NCI-H187 (cell line): Measurements from ENCODE around the gene LRP5.
A peak's percentile ranks its signal among the peaks of the same experiment; 100 is the strongest.
"Not testable (repeated sequence)": the region's sequence is repeated elsewhere in the genome, so short reads cannot be mapped to it uniquely, and the experiment has no call there.

Experiments used
- DNase-seq, 2 experiments: peaks; one replicate each; lab custom pipeline; 2025; lab: John Stamatoyannopoulos, UW

LRP5 gene

DNA sequence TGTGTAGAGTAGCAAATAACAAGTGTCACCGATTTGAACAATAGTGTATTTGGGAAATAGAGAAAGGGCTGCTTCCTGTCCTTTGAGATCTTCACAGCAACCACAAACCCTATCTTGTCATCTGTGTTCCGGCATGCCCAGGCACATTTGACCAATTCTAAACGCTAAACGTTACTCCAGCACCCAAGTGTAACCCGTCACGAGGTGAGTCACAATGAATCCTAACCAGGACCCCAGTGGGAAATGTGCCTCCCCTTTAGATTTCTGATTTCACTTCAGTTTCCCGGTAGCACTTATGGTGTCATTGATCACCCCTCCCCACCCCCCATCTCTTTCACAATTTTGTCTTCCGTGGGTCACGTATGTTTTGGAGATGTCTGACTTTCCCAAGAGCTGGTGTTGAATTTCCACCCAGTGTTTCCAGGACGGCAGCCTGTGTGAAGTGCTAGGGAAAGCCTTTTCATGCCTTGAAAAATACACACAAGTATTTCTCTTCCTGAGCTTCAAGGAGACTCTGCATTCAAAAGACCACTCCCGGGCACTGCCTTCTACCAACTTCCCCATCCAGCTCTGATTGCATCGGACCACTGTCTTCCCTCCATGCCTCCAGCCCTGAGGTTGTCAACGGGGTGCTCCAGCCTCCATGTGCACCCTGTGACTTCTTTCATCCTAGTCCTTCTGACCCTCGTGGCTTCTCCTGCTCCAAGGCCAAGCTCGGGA is 30.1 kb upstream of the LRP5 start:
- no peak for DNase-seq

DNA sequence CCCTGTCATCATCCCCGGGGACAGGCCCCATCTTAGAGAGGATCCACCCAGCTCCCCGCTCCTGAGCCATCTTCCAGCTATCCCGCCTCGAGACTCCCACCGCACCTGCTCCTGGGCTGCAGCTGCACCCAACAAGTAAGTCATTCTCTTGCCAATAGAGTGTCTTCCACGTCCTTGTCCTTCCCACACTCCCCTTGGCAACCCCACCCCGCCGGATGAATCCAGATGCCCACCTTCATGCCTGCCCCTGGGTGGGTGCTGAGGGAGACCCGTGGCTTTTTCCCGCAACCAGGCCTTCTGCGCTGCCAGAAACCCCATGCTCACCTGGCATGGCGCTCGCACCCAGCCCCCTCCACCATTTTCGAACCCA is 29.5 kb upstream of the LRP5 start:
- DNase-seq: no peak

DNA sequence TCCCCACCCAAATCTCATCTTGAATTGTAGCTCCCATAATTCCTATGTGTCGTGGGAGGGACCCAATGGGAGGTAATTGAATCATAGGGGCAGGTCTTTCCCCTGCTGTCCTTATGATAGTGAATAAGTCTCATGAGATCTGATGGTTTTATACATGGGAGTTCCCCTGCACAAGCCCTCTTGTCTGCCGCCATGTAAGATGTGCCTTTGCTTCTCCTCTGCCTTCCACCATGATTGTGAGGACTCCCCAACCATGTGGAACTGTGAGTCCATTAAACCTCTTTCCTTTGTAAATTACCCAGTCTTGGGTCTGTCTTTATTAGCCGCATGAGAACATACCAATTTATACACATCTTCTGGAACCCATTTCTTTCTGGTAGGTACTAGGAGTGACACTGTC is 27.8 kb upstream of the LRP5 start:
- not testable (repeated sequence) for DNase-seq

DNA sequence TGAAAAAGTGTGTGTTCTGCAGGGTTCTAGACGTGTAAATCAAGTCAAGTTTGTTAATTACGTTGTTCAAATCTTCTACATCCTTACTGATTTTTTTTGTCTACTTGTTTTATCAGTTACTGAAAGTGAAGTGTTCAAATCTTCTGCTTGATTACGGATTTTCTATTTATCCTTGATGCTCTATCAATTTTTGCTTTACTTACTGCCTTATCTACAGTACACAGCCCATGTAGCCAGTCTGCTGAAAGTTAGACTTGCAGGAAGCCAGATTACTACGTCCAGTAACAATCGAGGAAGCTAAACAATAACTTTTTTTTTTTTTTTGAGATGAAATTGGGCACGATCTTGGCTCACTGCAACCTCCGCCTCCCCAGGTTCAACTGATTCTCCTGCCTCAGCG is 25.0 kb upstream of the LRP5 start:
- DNase-seq: no peak

DNA sequence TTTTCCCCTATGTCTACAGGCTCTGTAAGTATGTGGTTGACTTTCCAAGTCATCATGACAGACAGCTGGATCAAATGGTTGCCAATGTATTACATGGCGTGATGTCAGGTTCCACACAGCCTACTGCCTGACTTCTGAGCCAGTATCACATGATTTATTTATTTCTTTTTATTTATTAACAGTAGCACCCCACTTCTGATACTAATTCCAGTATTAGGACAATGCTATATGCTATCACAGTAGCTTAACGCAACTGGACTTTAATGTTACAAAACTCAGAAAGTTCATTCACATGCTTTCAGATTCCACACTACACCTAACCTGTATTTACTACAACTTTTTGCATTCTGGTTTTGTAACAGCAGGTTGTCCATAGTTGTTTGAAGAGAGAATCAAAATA is 22.9 kb upstream of the LRP5 start:
- no peak for DNase-seq

DNA sequence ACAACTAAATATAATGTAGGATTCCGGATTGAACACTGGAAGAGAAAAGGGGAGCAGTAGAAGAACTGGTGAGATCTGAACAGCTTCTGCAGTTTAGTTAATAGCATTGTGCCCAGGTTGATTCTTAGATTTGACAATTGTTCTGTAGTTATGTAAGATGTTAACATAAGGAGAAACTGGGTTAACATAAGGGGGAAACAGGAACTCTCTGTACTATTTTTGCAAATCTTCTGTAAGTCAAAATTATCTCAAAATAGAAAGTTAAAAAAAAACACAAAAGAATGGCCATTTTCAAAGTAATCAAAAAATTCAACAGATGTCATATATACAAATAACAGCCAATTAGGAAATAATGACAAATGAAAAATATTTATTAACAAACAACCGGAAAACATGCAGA is 18.7 kb upstream of the LRP5 start:
- no peak for DNase-seq

DNA sequence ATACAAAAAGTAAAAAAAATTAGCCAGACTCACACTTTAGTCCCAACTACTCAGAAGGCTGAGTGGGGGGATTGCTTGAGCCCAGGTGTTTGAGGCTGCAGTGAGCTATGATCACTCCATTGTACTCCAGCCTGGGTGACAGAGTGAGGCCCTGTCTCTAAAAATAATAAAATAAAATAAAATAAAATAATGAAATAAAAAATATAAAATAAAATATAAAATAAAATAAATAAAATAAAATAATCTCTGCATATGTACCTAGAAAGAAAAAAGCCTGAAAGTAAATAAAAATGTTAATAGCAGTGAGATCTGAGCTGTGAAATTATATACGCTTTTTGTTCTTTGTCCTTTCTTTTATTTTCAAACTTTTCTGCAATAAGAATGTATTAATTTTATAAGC is 17.1 kb upstream of the LRP5 start:
- DNase-seq: no peak

DNA sequence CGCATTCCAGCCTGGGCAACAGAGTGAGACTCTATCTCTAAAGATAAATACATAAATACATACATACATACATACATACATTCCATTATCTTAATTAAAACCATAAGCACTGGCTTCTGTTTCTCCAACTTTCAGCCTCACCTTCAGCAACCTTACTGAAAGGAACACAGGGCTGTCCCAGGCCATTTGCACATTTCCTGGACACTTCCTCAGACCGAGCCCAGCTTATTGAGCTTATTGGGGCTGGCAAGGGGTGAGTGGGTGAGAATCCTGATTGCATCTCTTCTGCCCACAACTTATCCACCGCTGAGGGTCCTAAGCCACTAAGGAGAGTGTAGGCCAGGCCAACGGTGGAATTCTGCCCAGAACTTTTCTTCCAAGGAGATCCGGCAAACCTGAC is 16.5 kb upstream of the LRP5 start:
- DNase-seq: no peak

DNA sequence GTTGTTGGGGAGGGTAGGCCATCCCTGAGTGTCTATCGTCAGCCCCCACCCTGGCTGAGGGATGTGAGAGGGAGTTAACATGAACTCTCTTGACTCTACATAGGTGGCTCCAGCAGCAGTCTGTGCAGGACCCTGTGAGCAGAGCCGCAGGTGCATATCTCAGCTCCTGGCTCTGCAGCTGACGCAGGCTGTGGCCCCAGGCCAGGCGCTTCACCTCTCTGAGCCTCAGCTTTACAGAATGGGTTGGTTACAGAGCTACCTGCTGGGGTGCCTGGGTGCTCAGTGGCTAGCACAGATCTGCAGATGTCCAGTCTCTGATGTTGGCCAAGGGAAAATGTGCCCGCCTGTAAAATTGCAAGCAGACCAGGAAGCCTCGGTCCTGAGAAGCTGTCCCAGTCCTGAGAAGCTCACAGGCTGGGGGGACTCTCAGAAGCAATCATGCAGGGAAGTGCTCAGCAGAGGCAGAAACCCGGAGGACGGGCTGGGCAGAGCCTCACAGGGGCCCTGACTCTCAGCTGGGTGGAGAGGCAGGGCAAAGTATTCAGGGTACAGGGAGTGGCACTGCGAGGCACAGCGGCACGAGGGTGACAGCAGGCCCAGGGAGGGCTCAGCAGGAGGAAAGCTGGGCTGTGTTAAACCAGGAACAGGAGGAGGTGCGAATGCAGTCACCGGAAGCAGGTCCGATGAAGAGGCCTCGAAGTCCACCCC is 15.9 kb upstream of the LRP5 start:
- DNase-seq: no peak

DNA sequence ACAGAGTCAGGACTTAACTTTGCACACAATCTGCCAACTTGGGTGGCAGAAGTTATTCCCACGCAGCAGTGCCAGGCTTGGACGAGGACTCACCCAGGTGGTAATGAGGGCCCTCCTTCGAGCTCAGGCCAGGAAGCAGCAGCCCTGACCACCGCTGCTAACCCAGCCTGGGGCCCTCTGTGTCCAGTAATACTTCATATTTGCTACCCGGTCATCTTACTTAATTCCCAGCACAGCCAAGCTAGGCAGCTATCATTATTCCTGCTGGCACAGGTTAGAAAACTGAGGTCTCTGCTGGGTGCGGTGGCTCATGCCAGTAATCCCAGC is 15.4 kb upstream of the LRP5 start:
- no peak for DNase-seq

DNA sequence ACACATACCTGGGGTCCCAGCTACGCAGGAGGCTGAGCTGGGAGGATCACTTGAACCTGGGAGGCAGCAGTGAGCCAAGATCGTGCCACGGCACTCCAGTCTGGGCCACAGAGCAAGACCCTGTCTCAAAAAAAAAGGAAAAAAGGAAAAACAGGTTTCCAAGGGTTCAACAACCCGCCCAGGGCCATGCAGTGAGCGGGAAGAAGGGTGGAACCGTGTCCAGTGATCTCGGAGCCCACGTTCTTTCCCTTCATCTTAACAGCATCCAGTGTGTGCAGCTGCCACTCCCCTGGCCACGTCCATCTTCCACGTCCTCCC is 14.9 kb upstream of the LRP5 start:
- no peak for DNase-seq

DNA sequence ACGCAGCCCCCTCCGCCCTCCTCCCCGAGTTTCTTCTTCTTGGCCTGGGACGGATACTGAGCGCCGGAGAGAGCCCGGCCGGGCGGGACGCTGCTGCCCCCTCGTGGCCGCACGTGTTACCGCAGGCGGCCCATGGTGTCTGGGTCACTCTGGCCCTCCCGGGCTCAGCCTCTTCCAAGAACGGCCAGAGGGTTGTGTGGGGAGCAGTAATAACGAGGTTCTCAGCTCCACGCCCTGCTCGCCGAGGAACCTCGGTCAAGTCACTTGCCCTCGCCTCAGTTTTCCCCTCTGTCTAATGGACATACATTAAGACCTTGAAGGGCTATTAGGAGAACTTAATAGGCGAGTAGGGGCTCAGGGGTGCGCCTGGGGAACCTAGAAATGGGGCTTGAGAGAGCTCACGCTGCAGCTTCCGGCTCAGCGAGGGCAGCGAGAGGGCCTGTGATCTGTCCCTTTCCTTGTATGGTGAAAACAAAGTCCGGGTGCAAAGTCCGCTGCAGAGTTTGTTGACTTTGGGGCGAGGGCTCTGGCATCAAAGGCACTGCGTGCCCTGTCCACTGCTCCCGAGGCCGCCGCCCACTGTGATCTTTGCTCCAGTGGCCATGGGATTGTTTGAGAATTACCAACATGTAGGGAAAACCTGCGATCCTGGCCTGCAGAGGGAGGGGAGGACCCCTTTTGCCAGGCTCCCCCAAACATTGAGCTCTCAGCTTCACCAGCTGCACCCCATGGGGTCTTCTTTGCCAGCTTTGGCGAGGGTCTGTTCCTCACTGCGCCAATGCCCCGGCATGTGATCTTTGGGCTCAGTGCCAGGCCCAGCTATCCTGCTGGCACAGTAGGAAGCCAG is 14.4 kb upstream of the LRP5 start:
- DNase-seq: peak in 1 of 2 experiments; percentile 4

DNA sequence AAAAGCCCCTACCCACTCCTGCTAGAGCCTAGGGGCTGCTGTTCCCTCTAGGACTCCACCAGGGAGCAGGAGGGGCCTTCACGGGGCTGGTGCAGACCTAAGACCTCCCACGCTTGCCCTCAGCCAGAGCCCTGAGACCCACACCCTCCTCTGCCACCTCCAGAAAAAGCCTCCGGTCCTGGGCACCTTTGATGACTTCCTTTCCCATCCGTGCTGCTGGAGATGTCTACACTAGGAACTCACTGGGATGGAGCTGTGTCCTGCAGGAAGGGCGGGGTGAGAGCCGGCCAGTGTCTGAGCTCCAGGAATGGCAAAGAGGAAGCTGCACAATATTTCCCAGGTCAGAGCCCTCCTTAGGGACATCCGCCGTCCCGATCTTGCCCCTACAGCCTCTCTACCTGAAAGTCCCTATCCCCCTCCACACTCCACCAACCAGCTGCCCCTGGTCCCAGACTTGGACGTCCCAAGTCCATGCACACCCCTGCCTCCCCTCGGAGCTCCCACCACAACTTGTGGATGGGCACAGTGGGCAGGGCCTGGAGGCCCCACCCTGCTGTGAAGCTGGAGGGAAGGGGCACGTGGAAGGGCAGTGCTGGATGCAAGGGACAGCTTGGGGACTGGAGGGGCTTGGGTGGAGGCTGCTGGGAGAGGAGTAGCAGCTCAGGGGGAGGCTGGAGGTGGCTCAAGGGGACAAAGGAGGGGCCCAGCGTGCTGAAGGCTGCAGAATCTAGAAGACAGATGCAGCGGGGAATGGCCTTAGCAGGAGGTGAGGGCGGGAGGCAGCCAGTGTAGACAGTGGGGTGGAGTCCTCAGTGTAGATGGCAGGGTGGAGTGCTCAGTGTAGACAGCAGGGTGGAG is 13.5 kb upstream of the LRP5 start:
- DNase-seq: no peak

DNA sequence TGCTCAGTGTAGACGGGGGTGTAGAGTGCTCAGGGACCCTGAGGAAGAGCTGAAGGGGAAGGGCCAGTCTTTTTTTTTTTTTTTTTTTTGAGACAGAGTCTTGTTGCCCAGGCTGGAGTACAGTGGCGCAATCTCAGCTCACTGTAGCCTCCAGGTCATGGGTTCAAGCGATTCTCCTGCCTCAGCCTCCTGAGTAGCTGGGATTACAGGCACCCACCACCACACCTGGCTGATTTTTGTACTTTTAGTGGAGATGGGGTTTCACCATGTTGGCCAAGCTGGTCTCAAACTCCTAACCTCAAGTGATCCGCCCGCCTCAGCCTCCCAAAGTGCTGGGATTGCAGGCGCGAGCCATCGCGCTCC is 12.9 kb upstream of the LRP5 start:
- DNase-seq: not testable (repeated sequence)

DNA sequence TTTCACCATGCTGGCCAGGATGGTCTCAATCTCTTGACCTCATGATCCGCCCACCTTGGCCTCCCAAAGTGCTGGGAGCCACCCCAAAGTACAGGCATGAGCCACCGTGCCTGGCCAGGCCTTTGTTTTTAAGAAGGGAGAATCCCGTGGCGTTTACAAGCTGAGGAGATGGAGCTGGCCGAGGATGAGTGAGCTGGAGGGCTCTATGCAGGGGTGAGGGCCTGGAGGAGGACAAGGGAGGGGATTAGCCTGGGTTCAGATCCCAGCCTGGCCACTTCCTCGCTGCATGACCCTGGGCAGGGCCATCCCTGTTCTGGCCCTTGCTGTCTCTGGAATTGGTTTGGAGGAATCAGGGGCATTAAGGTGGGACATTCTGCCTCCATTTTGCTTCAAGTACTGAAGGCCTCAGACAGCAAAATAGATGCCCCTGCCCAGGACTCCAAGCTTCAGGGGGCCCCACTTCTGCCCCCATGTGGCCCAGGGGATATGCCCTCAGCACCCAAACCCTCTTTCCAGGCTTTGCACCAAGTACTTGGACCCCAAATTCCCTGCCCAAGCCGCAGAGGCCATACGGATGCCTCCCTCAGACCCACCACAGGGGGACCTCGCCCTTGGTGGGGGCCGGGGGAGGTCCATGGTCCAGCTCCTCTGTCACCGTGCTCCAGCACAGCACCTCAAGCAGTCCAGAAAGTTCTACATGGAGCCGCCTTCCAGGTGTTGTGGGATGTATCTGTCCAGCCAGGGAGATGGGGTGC is 12.1 kb upstream of the LRP5 start:
- no peak for DNase-seq

DNA sequence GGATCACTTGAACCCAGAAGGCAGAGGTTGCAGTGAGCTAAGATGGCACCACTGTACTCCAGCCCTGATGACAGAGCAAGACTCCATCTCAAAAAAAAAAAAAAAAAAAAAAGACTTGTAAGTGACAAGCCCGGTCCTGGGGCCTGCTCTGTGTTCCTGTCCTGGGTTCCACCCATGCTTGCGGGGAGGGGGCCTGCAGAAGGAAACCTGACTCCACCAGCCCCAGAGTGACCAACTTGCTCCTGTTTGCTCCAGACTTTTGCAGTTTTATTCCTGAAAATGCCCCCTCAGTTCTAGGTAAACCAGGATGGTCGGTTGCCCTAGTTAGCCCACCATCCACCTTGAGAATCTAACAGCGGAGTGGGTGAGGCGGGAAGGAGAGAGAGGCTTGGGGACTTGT is 10.1 kb upstream of the LRP5 start:
- DNase-seq: no peak

DNA sequence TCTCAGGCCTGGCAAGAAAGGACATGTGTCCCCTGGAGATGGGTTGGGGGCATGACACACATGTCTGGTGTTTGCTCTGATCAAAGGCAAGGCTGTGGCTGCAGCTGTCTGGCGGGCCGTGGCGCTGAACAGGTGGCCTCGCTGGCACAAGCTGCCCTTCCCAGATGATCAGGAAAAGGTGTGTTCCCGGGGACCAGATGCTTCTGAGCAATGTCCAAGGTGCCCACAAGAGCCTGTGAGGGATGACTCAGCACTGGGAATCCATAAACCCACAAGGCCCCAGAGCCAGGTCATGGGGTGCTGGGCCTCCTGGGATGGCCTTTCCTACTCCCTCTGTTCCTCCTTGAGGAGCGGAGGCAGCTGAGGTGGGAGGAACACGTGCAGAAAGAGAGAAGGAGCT is 9.7 kb upstream of the LRP5 start:
- DNase-seq: no peak

DNA sequence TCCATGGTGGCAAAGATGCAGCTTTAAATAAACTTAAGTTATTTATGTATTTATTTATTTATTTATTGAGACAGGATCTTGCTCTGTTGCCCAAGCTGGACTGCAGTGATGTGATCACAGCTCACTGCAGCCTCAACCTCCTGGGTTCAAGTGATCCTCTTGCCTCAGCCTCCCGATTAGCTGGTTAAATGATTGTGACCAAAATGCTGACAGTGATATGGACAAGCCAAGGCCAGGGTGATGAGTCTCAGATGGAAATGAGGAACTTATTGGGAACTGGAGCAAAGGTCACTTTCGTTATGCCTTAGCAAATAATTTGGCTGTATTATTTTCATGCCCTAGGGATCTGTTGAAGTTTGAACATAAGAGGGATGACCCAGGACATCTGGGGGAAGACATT is 9.3 kb upstream of the LRP5 start:
- no peak for DNase-seq

DNA sequence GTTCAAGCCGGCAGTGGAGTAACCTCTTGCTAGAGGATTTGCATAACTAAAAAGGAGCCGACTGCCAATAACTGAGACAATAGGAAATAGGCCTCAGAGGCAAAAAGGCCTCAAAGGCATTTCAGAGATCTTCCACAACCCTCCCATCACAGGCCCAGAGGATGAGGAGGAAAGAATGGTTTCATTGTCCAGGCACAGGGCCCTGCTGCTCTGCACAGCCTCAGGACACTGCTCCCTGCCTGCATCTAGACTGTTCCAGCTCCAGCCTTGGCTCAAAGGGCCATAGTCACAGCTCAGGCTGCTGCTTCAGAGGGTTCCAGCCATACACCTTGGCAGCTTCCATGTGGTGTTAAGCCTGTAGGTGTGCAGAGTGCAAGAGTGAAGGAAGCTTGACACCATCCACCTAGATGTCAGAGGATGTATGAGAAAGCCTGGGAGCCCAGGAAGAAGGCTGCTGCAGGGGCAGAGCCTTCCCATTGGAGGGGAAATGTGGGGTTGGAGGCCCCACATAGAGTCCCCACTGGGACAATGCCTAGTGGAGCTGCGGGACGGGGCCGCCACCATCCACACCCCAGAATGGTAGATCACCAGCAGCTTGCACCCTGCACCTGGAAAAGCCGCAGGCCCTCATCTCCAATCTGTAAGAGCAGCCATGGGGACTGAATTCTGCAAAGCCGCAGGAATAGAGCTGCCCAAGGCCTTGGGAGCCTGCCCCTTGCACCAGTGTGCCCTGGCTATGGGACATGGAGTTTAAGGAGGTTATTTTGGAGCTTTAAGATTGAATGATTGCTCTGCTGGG is 8.2 kb upstream of the LRP5 start:
- no peak for DNase-seq

DNA sequence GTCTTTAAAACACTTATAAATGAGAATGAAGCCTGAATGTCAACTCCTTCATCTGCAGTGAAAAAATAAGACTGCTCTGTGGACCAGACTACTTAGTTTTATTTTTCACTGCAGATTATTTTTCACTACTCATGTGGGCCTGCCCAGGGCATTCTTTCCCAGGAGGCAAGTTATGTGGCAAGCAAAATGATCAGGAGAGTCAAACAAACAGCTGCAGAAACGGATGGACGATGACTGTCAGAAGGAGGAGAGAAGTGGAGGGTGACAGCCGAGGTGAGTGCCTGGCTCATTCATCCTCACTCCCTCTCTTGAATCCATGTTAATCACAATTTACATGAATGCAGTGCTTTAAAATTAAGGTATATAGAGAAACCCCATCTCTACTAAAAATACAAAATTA is 5.8 kb upstream of the LRP5 start:
- DNase-seq: no peak

DNA sequence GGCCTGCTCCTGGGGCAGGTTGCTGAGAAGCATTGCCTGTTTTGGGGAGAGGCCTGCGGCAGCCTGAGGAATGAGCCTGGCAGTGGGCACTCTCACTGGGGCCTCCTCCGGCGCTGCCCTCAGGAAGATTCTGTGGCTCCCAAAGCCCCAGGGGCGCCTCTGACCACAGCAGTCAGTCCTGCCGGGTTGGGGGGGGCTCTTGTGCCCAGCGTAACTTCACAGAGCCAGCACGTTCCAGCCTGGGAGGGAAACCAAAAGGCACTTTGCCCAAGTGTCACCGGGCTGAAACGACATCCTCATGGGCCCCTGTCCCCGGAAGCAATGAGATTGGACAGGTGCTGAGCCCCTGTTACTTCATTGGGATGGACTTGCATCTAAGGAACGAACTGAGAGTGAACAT is 4.3 kb upstream of the LRP5 start:
- no peak for DNase-seq
